Fibroblast of lung (primary cell): Measurements from ENCODE around the gene IL18RAP.

Experiments used
- CTCF ChIP-seq, 2 donors: IDR thresholded peaks in 1 of 2; conservative IDR thresholded peaks in 1 of 2; 1 replicate in 1 of 2; 2 replicates in 1 of 2; pipeline ENCODE4 v1.5.1; 2011 to 2012; ENCODE audit warnings: low read length in 2 of 2, control low read depth in 1 of 2, inconsistent platforms in 1 of 2, low read depth in 1 of 2, mild to moderate bottlenecking in 1 of 2
- EZH2 ChIP-seq: IDR thresholded peaks from 2 replicates; pipeline ENCODE4 v1.5.1; 2012; ENCODE audit warnings: low read length, control low read depth, mild to moderate bottlenecking; ENCODE audit errors: missing control alignments

DNA sequence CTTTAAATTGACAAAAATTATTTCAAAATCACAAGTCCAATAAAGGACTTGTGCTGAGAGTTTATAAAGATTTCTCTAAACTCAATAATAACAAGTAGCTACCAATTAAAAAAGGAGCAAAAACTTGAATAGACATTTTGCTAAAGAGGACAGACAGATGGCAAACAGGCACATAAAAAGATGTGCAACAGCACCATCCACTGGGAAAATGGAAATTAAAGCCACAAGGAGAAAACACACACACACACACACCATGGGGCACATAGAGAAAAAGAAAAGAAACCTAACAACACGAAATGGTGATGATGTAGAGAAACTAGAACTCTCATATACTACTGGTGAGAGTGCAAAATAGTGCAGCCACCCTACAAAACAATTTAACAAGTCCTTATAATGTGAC, 37.5 kb downstream of the IL18RAP start:
- no peak for TF ChIP-seq CTCF (conservative IDR thresholded peaks at IDR 0.05 in 1 of 2, IDR thresholded peaks at IDR 0.05 in 1 of 2; ENCODE audit: low read depth in 1 of 2, low read length in 2 of 2)
- no peak for TF ChIP-seq EZH2
